CD14-positive monocyte (primary cell): ENCODE measurements around the gene GPC6. TPM values are rescaled to one million over a fixed set of nuclear protein-coding genes. Genes with fewer than 3 reads are reported as not detected.

Source experiments
- DNase-seq, 3 donors: peaks; one replicate each; pipeline ENCODE4 v3.0.0-alpha.2; 2011 to 2022
- H2AFZ ChIP-seq: 2 replicates; pipeline ENCODE4 v1.6.0; 2012; ENCODE audit warnings: mild to moderate bottlenecking, low read depth, low read length, inconsistent platforms; ENCODE audit not compliant: insufficient read depth, poor library complexity, severe bottlenecking
- H3K27ac ChIP-seq, 2 donors: 1 replicate in 1 of 2; 2 replicates in 1 of 2; pipeline ENCODE4 v1.5.1; 2012 to 2013; ENCODE audit warnings: low read length in 2 of 2, control low read depth in 1 of 2, inconsistent platforms in 1 of 2, low read depth in 1 of 2, mild to moderate bottlenecking in 1 of 2
- H3K27me3 ChIP-seq, 2 donors: one replicate each; pipeline versions ENCODE4 v1.6.0 to v1.6.1; 2011 to 2013; ENCODE audit warnings: low read length in 2 of 2; ENCODE audit not compliant: control insufficient read depth in 2 of 2, insufficient read depth in 2 of 2
- H3K36me3 ChIP-seq, 2 donors: replicated peaks in 1 of 2; 1 replicate in 1 of 2; 2 replicates in 1 of 2; pipeline versions ENCODE4 v1.5.1 to v1.6.1; 2012 to 2013; ENCODE audit warnings: low read length in 2 of 2, control low read depth in 1 of 2, inconsistent platforms in 1 of 2, mild to moderate bottlenecking in 1 of 2; ENCODE audit not compliant: insufficient read depth in 2 of 2, control insufficient read depth in 1 of 2
- H3K4me1 ChIP-seq, 2 donors: 1 replicate in 1 of 2; 2 replicates in 1 of 2; pipeline versions ENCODE4 v1.5.1 to v1.6.1; 2012 to 2013; ENCODE audit warnings: low read length in 2 of 2, control low read depth in 1 of 2, inconsistent platforms in 1 of 2, mild to moderate bottlenecking in 1 of 2, moderate library complexity in 1 of 2; ENCODE audit not compliant: insufficient read depth in 2 of 2, control insufficient read depth in 1 of 2
- H3K4me2 ChIP-seq: replicated peaks from 2 replicates; pipeline ENCODE3; 2012; ENCODE audit warnings: low read length, moderate library complexity, mild to moderate bottlenecking; ENCODE audit not compliant: poor library complexity, severe bottlenecking; ENCODE audit errors: extremely low read depth
- H3K4me3 ChIP-seq, 3 experiments: fragments of 200-600 bp in 1 of 3; sonication (generic) in 1 of 3; replicated peaks in 1 of 3; 1 replicate in 2 of 3; 2 replicates in 1 of 3; pipeline ENCODE4 v1.5.1; 2011 to 2013; ENCODE audit warnings: low read length in 3 of 3, mild to moderate bottlenecking in 3 of 3, control low read depth in 2 of 3, low read depth in 2 of 3, inconsistent platforms in 1 of 3, moderate library complexity in 1 of 3
- H3K79me2 ChIP-seq: 2 replicates; pipeline ENCODE4 v1.6.0; 2012; ENCODE audit warnings: mild to moderate bottlenecking, control low read depth, inconsistent platforms, low read length, moderate library complexity; ENCODE audit not compliant: insufficient read depth
- H3K9ac ChIP-seq: 2 replicates; pipeline ENCODE4 v1.6.0; 2017; ENCODE audit warnings: low read length, mild to moderate bottlenecking; ENCODE audit not compliant: insufficient read depth, poor library complexity, severe bottlenecking
- H3K9me3 ChIP-seq, 2 donors: replicated peaks in 1 of 2; 1 replicate in 1 of 2; 2 replicates in 1 of 2; pipeline versions ENCODE4 v1.5.1 to v1.6.1; 2012 to 2013; ENCODE audit warnings: low read length in 2 of 2, control low read depth in 1 of 2; ENCODE audit not compliant: control insufficient read depth in 1 of 2, insufficient read depth in 1 of 2
- H4K20me1 ChIP-seq: 2 replicates; pipeline ENCODE4 v1.6.0; 2012; ENCODE audit warnings: mild to moderate bottlenecking, low read length, control low read depth, moderate library complexity; ENCODE audit not compliant: insufficient read depth
- H3K27ac Mint-ChIP-seq, 7 donors: one replicate each; pipeline ENCODE4 v1.8.0; 2020; ENCODE audit warnings: mild to moderate bottlenecking in 7 of 7, mixed read lengths in 7 of 7, moderate library complexity in 6 of 7, inconsistent platforms in 2 of 7
- H3K27me3 Mint-ChIP-seq, 3 donors: one replicate each; pipeline ENCODE4 v1.8.0; 2021 to 2022; ENCODE audit warnings: low read depth in 3 of 3, mild to moderate bottlenecking in 3 of 3, mixed read lengths in 3 of 3, moderate library complexity in 3 of 3, inconsistent platforms in 1 of 3
- H3K36me3 Mint-ChIP-seq, 2 donors: one replicate each; pipeline ENCODE4 v1.8.0; 2020; ENCODE audit warnings: mixed read lengths in 2 of 2, inconsistent platforms in 1 of 2, mild to moderate bottlenecking in 1 of 2
- H3K4me1 Mint-ChIP-seq: one replicate; pipeline ENCODE4 v1.8.0; 2020; ENCODE audit warnings: mild to moderate bottlenecking, mixed read lengths
- H3K4me3 Mint-ChIP-seq, 2 donors: one replicate each; pipeline ENCODE4 v1.8.0; 2020; ENCODE audit warnings: mild to moderate bottlenecking in 2 of 2, mixed read lengths in 2 of 2, moderate library complexity in 1 of 2
- H3K9me3 Mint-ChIP-seq, 7 donors: one replicate each; pipeline ENCODE4 v1.8.0; 2020 to 2022; ENCODE audit warnings: mixed read lengths in 7 of 7, mild to moderate bottlenecking in 6 of 7, moderate library complexity in 6 of 7, inconsistent platforms in 2 of 7
- WGBS: methylation state at CpG from one replicate; pipeline ENCODE4 v1.1.5; 2013; ENCODE audit warnings: missing lambda C conversion rate; ENCODE audit not compliant: insufficient coverage; 5-methylcytosine and 5-hydroxymethylcytosine counted together
- intact Hi-C, 2 donors: fragments of 100-400 bp; cut with micrococcal nuclease; formaldehyde crosslinking; loops; one replicate each; pipeline versions ENCODE4 v1.15.0 to v1.15.1; 2023
- polyA plus RNA-seq, 3 donors: library from polyadenylated mRNA; depleted of rRNA in 1 of 3; unstranded in 2 of 3; stranded (reverse) in 1 of 3; fragments of 300-500 nt in 2 of 3; fragments of >200 nt in 1 of 3; fragmentation: Illumina TruSeq in 2 of 3; gene quantifications; 1 replicate in 2 of 3; 2 replicates in 1 of 3; pipeline ENCODE4 v1.2.3, GENCODE V29; 2012 to 2021
- TF ChIP-seq, protein P1 (sequence below): fragments of 200-600 bp; IDR thresholded peaks from one replicate; pipeline ENCODE4 v1.8.0; 2022; ENCODE audit warnings: antibody characterized with exemption, mild to moderate bottlenecking

Gene GPC6
- polyA plus RNA-seq, 3 donors, result not detected

DNA sequence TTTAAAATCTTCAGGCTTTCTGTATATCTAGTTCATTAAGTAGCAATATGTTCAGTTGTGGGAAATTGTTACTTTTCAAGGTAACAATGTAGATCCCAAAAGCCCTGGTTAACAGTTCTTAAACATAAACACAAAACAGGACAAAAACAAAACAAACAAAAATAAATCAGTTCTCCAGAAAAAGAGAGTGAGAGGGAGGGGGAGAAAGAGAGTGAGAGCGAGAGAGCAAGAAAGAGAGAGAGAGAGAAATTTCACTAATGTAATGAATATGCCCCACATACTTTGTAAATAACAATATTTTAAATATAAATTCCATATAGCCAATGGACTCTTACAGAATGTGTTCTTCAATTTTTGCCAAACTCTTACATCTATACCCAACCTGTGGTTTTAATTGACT, 275.5 kb downstream of the GPC6 start:
- Histone ChIP-seq H3K4me1 (no peaks in the 10 kb centered on the region), H2AFZ (no peak overlapping the region), H4K20me1 (no peaks in the 10 kb centered on the region), H3K9me3 (peaks cover 4 to 8% of the 10 kb centered on the region in 2 donors), H3K9ac (no peak overlapping the region), H3K4me3 (no peak overlapping the region), H3K4me2 (no peak overlapping the region), H3K79me2 (no peaks in the 10 kb centered on the region), H3K27ac (no peak overlapping the region), H3K27me3 (no peaks in the 10 kb centered on the region), H3K36me3 (no peaks in the 10 kb centered on the region)
- Mint-ChIP-seq H3K4me3 (no peak overlapping the region), H3K4me1 (no peaks in the 10 kb centered on the region), H3K27me3 (no peaks in the 10 kb centered on the region), H3K27ac (no peak overlapping the region), H3K36me3 (no peaks in the 10 kb centered on the region), H3K9me3 (peaks cover 0 to 7% (median 2%) of the 10 kb centered on the region in 7 donors)
- intact Hi-C loops, result no loop called here
- WGBS, result no CpG with 5 or more reads among the region's 1 CpG
- TF ChIP-seq, protein P1, sequence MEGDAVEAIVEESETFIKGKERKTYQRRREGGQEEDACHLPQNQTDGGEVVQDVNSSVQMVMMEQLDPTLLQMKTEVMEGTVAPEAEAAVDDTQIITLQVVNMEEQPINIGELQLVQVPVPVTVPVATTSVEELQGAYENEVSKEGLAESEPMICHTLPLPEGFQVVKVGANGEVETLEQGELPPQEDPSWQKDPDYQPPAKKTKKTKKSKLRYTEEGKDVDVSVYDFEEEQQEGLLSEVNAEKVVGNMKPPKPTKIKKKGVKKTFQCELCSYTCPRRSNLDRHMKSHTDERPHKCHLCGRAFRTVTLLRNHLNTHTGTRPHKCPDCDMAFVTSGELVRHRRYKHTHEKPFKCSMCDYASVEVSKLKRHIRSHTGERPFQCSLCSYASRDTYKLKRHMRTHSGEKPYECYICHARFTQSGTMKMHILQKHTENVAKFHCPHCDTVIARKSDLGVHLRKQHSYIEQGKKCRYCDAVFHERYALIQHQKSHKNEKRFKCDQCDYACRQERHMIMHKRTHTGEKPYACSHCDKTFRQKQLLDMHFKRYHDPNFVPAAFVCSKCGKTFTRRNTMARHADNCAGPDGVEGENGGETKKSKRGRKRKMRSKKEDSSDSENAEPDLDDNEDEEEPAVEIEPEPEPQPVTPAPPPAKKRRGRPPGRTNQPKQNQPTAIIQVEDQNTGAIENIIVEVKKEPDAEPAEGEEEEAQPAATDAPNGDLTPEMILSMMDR, result no peak
- DNase-seq, result no peak

DNA sequence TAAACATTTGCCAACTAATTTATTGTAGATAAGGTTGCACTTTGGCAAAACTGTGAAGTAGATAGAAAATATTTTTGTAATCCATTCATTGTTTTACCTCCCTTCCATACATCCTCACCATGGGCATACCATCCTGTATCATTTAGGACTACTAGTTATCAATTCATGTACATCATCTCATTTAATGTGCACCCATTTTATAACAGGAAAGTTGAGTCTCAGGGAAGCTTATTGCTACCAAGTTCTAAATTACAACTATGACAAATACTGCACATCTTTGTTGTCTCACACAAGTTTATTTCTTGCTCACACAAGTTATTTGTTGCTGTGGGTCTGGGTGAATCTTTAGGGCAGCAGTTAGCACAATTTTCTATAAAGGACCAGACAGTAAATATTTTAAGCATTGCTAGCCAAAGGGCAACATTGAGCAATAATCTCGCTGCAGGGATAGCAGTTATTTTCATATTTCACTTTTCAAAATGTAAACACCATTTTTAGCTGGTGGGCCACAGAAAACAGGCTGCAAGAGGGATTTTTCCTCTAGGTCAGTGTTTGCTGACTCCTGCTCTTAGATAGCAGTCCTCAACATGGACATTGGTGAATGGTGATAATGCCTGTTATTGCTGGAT, 276.5 kb downstream of the GPC6 start:
- peaks cover under 1 to 8% of the 10 kb centered on the region in 2 donors for H3K9me3 ChIP-seq
- no peaks in the 10 kb centered on the region for H3K27me3 ChIP-seq
- intact Hi-C loops, result no loop called here
- H3K4me1 ChIP-seq, result no peaks in the 10 kb centered on the region
- Mint-ChIP-seq H3K36me3 (no peaks in the 10 kb centered on the region), H3K27me3 (no peaks in the 10 kb centered on the region), H3K9me3 (peaks cover 0 to 7% (median under 1%) of the 10 kb centered on the region in 7 donors), H3K4me3 (no peak overlapping the region), H3K4me1 (no peaks in the 10 kb centered on the region), H3K27ac (no peak overlapping the region)
- WGBS, result 75% methylated on average over 1 of the region's 1 CpG
- H3K79me2 ChIP-seq, result no peaks in the 10 kb centered on the region
- TF ChIP-seq, protein P1, result no peak
- no peak overlapping the region for H3K4me2 ChIP-seq
- H3K36me3 ChIP-seq, result no peaks in the 10 kb centered on the region
- no peak overlapping the region for H3K27ac ChIP-seq
- H2AFZ ChIP-seq, result no peak overlapping the region
- DNase-seq, result no peak
- H3K4me3 ChIP-seq, result no peak overlapping the region
- H4K20me1 ChIP-seq, result no peaks in the 10 kb centered on the region
- no peak overlapping the region for H3K9ac ChIP-seq
